ENCODE results near the gene IL17RB. TPM values are rescaled to one million over a fixed set of nuclear protein-coding genes. Genes with fewer than 3 reads are reported as not detected.

The IL17RB gene
- total and polyA plus RNA-seq, 2 of the 8 experiments (the other 6 are each of a cell fraction or from before 2014, with no cell fraction given) = 7.0 to 24.6 TPM

- TF ChIP-seq PHF8 (conservative IDR thresholded peaks at IDR 0.05; ENCODE audit: low read depth, low read length) (no peak), POU5F1 (IDR thresholded peaks at IDR 0.05; ENCODE audit: low read depth, low read length) (no peak), SUZ12 (IDR thresholded peaks at IDR 0.05; ENCODE audit: low read length) (no peak), BRCA1 (IDR thresholded peaks at IDR 0.05; ENCODE audit: low read depth, low read length) (no peak), TCF12 (IDR thresholded peaks at IDR 0.05; ENCODE audit: low read depth, low read length) (no peak), USF2 (IDR thresholded peaks at IDR 0.05; ENCODE audit: low read length) (no peak), EGR1 (IDR thresholded peaks at IDR 0.05; ENCODE audit: borderline replicate concordance, low read depth, low read length) (no peak)
- TF ChIP-seq, protein P1, sequence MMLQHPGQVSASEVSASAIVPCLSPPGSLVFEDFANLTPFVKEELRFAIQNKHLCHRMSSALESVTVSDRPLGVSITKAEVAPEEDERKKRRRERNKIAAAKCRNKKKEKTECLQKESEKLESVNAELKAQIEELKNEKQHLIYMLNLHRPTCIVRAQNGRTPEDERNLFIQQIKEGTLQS (IDR thresholded peaks at IDR 0.05; ENCODE audit: insufficient read depth, low read depth, low read length) = no peak
Observed at GRCh38 chr3:53900666-53901331, 54.4 kb downstream of the IL17RB start (continued).
